Left colon (tissue), 2 donors: Measurements from ENCODE around the gene DIPK1A. TPM values are rescaled to one million over a fixed set of nuclear protein-coding genes. Genes with fewer than 3 reads are reported as not detected.
A peak's percentile ranks its signal among the peaks of the same experiment; 100 is the strongest.

Source experiments
- ATAC-seq: fragments of 200-7000 bp; cut with Tn5 transposase; one replicate; pipeline ENCODE4 v1.9.1; 2020; ENCODE audit warnings: mild to moderate bottlenecking, moderate library complexity
- DNase-seq, 2 donors: peaks; one replicate each; pipeline ENCODE4 v3.0.0-alpha.2; 2020
- intact Hi-C, 2 donors: fragments of 100-400 bp; cut with DNase I in 1 of 2; cut with micrococcal nuclease in 1 of 2; formaldehyde crosslinking; loops; one replicate each; pipeline versions ENCODE4 v1.11.2 to v1.14.0; 2022; cut with DNase I, micrococcal nuclease
- total RNA-seq, 2 donors: library from RNA; stranded (reverse); fragmentation: NEBNext Ultra II Directional; extraction: Animal tissue kit (Norgen Biotek cat#: 25700); gene quantifications; one replicate each; pipeline ENCODE4 v1.2.1, GENCODE V29; 2021
- donor health status: DM: no; HTN: no; CAD: no.
- donor health status: DM: yes; HTN: yes; CAD: no.

Gene DIPK1A
- total RNA-seq, 2 donors from 2014 or later = 14.0 to 16.5 TPM

- intact Hi-C loops = no loop called here
- no peak for DNase-seq
Measured at GRCh38 chr1:92931691-92932090, 29.6 kb downstream of the DIPK1A start.

GRCh38 chr1:92929461-92929860 is 31.8 kb downstream of the DIPK1A start:
- DNase-seq (no peak), ATAC-seq (no peak)
- intact Hi-C loops = no loop called here

More at GRCh38 chr1:92931691-92932090, 29.6 kb downstream of the DIPK1A start:
- no peak for ATAC-seq

GRCh38 chr1:92927870-92928269 is 33.4 kb downstream of the DIPK1A start:
- intact Hi-C loops = no loop called here
- ATAC-seq = no peak
- no peak for DNase-seq

- DNase-seq = no peak
Measured at GRCh38 chr1:92926873-92927272, 34.4 kb downstream of the DIPK1A start.

GRCh38 chr1:92924501-92924900 is 36.8 kb downstream of the DIPK1A start:
- intact Hi-C loops = no loop called here
- ATAC-seq (no peak), DNase-seq (no peak)

More at GRCh38 chr1:92926873-92927272, 34.4 kb downstream of the DIPK1A start:
- no peak for ATAC-seq
- intact Hi-C loops = no loop called here

- DNase-seq (no peak), ATAC-seq (no peak)
- intact Hi-C loops = no loop called here
Measured at GRCh38 chr1:92923664-92924063, 37.6 kb downstream of the DIPK1A start.

- intact Hi-C loops = no loop called here
- DNase-seq = no peak
- no peak for ATAC-seq
Measured at GRCh38 chr1:92922356-92923035, 38.8 kb downstream of the DIPK1A start.

GRCh38 chr1:92921031-92922023 is 39.9 kb downstream of the DIPK1A start:
- ATAC-seq = no peak
- intact Hi-C loops = no loop called here
- no peak for DNase-seq

- peak; percentile 32 for ATAC-seq
- intact Hi-C loops = no loop called here
- no peak for DNase-seq
Measured at GRCh38 chr1:92916899-92917298, 44.4 kb downstream of the DIPK1A start.

GRCh38 chr1:92915547-92915946 is 45.7 kb downstream of the DIPK1A start:
- DNase-seq (no peak), ATAC-seq (no peak)
- intact Hi-C loops = no loop called here

- intact Hi-C loops = no loop called here
- ATAC-seq (peak; percentile 31), DNase-seq (no peak)
Measured at GRCh38 chr1:92913093-92913819, 48.0 kb downstream of the DIPK1A start.

GRCh38 chr1:92910081-92910480 is 51.2 kb downstream of the DIPK1A start:
- ATAC-seq (no peak), DNase-seq (no peak)
- intact Hi-C loops = no loop called here

GRCh38 chr1:92909321-92909720 is 51.9 kb downstream of the DIPK1A start:
- intact Hi-C loops = no loop called here
- DNase-seq = no peak
- ATAC-seq = no peak

- DNase-seq = no peak
- no peak for ATAC-seq
Measured at GRCh38 chr1:92907949-92908684, 53.1 kb downstream of the DIPK1A start.

GRCh38 chr1:92903765-92904164 is 57.5 kb downstream of the DIPK1A start:
- intact Hi-C loops = no loop called here
- ATAC-seq = no peak
- DNase-seq = no peak

More at GRCh38 chr1:92907949-92908684, 53.1 kb downstream of the DIPK1A start:
- intact Hi-C loops = no loop called here

GRCh38 chr1:92902406-92902744 is 58.9 kb downstream of the DIPK1A start:
- ATAC-seq (no peak), DNase-seq (no peak)
- intact Hi-C loops = no loop called here

- ATAC-seq (no peak), DNase-seq (no peak)
- intact Hi-C loops = no loop called here
Measured at GRCh38 chr1:92901699-92902405, 59.4 kb downstream of the DIPK1A start.

- ATAC-seq (no peak), DNase-seq (no peak)
- intact Hi-C loops = no loop called here
Measured at GRCh38 chr1:92901126-92901525, 60.1 kb downstream of the DIPK1A start.
